GM19238 (cell line): ENCODE data around the gene TPH2.

Source experiments
- DNase-seq: peaks from one replicate; pipeline ENCODE4 v3.0.0; 2011; ENCODE audit warnings: low spot score; ENCODE audit not compliant: insufficient read length

TPH2 gene

DNA sequence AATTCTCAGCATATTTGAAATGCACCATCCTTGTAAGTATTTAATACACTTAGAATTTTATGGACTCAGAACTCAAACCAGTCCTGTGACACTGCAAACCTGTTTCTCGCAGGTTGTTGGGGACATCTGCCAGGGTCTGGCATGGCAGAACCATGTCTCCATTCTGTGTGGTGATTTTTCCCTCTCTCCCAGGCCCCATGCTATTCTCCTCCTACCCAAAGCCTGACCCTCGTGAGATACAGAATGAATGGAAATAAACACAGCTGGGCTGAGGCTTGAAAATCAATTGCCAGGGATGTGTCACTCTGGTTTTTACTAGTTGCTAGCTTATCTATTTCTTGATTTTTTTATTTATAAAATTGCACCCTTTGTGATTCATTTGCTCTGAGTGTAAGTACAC, 19.8 kb downstream of the TPH2 start:
- no peak for DNase-seq

DNA sequence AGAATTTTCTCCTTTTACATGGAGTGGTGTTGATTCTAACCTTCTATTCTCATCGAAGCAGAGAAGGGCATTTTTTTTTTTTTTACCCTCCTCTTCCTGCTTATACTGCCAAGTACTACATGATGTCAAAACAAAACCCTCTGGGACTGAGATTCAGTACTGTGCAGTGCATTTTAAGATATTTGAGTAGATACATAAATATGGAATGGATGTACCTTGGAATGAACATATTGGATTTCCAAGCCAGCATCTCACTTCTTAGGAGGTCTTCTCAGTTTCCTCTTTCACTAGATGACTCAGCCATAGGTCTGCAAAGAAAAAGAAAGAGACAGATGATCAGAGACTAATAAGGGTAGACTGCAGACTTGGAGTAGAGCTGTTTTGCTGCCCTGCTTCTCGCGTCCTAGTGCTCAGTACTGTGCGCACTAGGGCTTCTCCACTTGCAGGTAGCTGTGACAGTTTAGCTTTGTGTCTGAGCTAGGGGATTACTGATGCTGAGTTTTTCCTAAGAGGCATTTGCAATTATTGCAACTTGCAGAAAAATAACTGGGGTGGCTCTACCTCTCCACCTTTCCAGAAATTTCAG, 20.4 kb downstream of the TPH2 start:
- no peak for DNase-seq

DNA sequence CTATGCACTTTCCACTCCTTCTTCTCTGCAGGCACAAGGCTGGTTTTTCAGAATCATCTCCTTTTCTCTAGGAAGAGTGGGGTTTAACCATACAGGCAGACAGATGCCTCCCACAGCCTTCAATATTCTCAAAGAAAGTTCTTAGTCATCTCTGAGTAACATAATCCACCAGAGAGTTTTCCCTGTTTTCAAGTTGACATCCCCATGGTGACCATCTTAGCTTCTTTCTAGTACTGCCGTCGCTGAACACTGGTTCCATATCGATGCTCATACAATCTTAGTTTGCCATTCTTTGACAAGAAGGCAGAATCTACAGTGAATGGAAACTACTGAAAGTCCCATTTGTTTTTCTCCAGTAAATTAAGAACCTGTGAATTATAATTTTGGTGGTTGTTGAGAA, 28.6 kb downstream of the TPH2 start:
- no peak for DNase-seq

DNA sequence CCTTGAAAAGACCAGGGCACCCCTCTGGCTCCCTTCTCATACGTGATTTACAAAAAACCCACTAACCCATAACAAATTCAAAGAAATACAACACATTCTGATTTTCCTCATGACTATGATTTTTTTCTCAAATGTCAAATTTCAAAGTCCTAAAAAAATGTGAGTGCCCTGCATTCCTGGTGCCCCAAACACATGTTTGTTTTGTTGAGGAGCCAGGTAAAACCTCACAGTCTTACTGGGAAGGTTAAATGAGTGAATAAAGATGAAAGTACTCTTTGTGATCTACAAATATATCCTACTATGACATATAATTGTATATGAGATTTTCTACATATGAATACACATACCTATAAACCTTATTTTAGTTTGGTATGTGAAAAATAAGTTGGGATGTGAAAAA, 30.7 kb downstream of the TPH2 start:
- no peak for DNase-seq

DNA sequence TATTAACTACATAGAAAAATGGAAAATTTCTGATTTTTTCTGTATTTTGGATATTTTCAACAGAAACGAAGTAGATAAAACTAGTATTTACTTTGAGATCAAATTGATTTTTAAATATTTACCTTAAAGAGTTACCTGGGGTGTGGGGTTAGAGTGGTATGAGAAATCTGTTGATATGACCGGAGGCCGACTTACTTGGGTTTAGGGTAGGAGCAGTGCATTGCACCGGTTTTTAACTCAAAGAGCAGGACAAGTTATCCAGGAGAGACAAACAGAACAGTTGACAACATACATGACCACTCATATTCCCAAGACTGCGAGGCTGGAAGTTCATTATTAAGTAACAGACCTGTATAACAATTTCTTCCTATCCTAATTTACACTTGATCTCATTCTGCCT, 31.4 kb downstream of the TPH2 start:
- no peak for DNase-seq

DNA sequence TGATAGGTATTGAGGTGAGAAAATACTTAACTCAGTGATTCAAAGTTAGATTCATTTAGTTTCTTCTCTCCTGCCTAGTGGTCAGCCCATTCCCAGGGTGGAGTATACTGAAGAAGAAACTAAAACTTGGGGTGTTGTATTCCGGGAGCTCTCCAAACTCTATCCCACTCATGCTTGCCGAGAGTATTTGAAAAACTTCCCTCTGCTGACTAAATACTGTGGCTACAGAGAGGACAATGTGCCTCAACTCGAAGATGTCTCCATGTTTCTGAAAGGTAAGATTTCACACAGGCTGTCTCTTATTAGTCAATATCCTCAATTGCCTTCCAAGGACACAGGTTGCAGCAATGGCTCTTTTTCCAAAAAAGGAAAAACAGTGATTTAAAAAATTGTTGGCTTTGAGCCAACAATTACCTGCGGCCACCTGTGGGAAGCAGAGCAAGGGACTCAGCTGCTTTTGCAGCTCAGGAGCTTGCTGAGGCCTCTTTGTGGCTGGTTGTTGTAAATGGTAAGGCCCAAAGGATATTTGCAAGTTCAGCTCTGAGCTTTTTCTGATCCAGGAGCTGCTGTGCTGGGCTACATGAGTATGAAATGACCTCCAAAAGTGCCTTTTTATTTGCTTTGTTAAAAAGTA, 33.9 kb downstream of the TPH2 start:
- no peak for DNase-seq

DNA sequence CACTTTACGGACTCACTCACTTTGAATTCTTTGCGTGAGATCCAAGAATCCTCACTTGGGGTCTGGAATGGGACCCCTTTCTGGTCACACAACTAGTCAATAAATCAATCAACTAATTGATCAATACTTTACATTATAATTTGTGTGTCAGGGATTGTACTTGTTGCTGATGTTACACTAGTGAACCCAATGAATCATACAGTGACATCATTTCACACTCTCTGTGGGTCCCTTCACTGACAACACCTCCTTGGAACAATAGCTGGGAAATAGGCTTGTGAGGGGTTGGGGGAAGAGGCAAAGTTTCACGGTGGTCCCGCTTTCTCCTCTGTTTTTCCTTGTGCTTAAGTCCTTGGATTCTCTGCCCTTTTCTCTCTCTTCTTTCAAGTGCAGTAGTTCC, 35.0 kb downstream of the TPH2 start:
- DNase-seq = no peak

DNA sequence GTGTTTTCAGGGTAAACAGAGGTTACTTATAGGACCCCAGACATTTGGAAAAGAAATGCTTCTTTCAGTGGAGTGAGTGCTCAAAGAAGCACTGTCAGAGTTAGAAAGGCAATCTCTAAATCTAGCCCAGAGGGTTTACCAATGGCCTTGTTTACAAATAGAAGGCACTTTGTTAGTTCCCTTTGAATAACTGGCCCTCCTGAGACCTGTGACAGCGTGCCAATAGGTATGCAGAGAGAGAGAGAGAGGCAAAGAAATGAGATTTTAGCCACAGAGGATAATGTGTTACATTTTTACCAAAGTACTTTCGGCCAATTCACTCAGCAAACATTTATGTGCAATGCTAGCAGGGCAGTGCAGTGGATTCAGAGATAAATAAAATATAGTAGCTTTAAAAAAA, 41.9 kb downstream of the TPH2 start:
- DNase-seq = no peak

DNA sequence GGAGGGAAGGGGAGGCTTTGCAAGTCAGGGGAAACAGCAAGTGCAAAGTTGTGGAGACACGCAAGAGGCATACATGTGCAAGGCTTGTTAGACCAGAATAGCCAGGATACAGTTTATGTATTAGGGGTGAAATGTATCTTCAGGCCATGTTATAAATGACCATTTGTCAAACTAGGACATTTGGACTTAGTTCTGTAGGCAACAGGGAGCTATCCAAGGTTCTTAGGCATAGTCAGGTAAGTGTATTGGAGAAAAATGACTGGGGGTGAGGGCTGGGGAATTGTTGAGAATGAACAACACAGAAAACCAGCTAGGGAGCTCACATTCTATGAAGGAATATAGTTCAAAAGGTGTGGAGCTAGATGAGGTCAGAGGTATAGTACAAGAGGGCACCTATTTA, 42.5 kb downstream of the TPH2 start:
- DNase-seq = no peak

DNA sequence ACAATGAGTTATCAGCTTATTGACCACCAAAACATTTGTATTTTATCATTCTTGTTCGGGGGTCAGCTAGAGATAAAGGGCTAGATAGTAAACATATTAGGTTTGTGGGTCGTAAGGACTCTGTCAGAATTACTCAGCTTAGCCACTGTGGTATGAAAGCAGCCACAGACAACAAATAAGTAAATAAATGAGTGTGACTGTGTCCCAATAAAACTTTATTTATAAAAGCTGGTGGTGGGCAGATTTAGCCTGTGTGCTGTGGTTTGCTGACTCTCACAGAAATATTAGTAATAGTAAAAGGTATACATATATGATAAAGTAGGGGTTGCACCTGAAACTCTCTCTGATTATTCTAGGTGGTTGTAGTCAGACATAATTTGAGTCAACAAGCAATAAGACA, 56.1 kb downstream of the TPH2 start:
- no peak for DNase-seq

DNA sequence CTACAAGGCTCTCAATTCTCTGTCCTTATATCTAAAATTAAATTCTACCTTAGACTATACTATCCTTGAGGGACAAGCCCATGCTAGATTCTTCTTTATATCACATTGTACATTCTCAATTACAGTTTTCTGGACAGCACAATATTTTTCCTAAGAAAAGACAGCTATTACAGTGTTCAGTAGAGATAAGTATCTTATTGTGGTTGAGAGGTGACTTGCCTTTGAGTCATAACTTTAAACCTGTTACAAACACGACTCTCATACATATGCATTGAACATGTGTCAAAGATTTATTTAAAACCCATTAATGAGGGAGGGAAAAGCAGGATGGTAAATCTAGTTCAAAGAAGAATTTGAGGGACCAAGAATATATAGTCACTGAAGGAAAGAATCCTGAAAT, 61.1 kb downstream of the TPH2 start:
- no peak for DNase-seq

DNA sequence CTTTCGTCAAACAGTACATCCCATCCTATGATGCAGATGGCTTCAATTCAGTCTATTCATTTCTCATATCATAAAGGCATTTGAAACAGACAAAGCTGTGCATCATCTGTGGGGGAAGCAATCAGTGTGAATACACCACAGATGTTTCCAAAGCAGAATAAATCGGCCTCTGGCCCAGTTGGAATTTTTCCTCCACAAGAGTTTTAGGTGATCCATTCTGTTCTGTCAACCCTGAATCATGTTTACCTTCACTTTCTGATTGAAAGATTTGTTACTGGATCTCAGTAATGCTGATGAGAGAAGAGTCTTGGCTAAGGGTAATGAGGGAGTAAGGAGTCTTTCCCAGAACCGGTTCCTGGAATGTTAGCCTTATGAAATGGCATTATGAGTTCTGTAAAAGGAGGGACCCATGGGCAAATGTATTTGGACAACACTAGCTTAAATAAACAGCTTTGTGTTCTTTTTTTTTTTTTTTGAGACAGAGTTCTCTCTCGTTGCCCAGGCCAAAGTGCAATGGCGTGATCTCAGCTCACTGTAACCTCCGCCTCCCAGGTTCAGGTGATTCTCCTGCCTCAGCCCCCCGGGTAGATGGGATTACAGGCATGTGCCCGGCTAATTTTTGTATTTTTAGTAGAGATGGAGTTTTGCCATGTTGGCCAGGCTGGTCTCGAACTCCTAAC, 62.5 kb downstream of the TPH2 start:
- DNase-seq = no peak

DNA sequence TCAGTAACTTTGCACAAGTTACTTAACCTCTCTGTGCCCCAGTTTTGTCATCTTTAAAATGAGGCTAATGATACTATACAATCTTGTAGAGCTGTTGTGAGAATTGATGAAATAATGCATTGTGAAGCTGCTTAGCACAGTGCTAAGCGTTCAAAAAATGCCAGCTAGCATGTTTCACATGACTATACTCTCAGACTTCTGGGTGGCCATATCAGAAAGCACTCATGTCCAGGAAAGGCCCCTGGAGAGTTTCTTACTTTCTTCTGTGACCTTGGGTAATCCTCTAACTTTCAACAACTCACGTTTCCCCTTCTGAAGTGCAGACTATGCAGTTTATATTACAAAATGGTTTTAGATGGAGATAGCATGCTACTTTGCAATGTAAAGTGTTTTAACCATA, 68.1 kb downstream of the TPH2 start:
- DNase-seq = no peak

DNA sequence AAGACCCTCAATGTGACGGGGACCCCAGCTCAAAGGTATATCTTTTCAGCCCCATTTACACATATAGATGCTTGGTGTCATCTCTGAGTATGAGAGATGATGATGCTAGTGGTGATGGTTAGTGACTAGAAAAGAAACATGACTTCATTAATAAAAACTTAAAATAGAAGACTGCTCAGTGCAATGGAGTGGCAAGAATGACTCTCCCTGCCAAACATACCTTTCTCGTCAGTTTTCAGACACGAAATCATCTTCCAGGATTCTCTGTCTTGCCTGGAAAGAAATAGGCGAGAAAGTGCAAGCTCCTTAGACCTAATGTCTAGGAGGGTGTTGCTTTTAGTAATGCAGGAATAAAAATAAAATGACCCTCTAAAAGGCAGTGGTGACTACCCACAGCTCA, 71.7 kb downstream of the TPH2 start:
- DNase-seq = no peak

DNA sequence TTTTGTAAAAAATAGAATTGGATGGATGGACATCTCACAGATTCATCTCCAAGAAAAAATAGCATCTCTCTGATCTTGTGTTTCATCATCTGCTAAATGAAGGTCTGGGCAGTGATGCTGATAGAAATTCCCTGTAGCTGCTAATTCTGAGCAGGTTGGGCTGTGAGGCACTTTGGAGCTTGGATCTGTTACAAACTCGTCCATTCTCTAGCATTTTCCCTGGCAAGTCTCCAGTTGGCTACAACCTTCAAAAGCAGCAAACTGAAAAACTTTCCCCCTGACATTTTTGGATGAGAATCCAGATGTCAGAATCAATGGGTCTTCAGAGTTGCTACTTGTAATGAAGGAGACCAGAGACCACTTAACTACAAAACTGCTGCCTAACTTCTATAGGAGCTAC, 72.7 kb downstream of the TPH2 start:
- DNase-seq = no peak

DNA sequence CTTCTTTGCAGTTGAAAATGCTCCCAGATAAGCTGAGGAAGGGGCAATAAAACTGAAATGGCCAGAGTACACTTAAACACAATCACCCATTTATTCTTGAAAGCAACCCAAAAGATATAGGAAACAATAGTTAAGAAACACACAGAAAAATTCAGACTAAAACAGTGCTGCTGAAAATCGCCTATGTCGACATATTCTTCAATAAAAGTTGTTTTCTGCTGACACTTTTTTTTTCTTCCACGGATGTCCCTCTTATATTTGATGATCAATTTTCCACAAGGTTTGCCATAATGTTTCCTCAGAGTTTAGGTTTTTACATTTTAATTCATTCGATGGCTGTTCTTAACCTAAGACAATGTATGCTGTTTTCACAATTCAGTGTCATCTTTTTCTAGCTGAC, 74.2 kb downstream of the TPH2 start:
- DNase-seq = no peak

DNA sequence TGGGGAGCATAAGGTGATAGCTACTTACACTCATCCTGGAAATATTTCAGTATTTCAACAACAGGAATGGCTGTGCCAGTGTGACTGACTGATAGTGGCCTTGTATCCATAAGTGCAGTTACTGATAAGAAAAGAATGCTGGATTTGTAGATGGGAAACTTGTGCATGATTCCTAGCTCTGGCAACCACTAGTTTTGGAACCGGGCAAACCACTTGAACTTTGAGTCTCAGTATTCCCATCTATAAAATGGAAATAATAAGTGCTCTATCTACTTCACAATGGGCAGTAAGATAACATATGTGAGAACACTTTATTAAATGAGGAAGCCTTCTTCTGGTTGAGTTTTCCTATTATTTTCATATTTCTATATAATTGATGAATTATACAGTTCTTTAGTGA, 77.2 kb downstream of the TPH2 start:
- no peak for DNase-seq

DNA sequence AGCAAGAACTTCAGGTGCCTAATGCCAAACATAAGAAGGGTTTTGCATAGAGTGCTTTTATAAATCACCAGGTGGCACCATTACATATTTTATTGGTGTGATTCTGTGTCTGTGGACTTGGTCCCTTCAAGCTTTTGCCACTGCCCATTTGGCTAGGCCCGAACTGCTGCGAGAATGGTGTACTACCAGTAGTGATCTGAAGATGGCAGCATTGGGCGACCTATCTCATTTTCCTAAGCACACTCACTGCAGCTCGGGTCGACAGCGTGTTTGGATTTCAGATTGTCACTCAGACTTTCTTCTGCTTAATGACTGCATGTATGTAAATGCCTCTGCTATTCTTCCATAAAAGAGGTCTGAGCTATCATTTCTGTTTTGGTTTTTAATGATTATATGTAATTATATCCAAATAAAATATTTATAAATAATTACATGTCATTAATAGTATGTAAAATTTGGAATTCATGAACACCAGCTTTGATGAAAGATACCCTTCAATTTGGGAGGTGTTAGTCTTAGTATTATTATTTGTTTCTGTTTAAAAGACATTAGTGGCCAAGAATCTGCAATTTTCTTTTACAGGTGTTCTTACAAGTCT, 78.5 kb downstream of the TPH2 start:
- peak; percentile 25 for DNase-seq

DNA sequence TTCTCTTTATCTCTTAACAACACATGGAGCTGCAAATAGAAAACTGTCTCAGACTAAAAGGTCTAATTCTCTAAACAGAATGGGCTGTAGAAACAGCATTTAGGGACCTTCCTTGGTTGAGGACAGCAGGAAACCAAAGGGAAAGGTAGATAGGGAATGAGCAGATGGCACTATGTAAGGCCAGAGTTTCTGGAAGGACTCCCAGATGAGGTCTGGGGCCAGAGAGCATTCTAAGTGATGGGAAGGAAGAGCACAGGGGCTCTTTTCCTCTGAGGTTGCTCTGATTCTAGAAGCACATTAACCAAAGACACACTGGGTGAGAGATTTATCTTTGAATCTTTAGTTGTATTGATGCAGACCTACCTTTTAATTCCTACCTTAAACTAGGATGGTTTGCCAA, 79.4 kb downstream of the TPH2 start:
- no peak for DNase-seq

DNA sequence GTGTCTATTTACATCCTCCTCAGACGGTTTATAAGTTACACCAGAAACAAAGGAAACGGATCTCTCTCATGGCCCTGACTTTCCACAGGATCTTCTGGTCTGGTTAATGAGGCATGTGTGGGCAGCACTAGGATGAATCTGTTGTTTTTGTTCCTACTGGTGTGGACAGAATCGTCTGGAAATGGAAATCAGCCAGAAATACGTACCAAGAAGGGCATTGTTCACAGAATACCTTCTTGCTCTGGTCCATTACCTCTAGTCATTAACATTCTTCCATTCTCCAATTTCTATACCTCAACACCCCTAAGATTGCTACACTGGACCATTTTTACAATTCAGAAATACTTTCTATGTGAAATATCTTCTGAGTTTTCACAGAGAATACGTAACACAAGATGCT, 86.0 kb downstream of the TPH2 start:
- no peak for DNase-seq

DNA sequence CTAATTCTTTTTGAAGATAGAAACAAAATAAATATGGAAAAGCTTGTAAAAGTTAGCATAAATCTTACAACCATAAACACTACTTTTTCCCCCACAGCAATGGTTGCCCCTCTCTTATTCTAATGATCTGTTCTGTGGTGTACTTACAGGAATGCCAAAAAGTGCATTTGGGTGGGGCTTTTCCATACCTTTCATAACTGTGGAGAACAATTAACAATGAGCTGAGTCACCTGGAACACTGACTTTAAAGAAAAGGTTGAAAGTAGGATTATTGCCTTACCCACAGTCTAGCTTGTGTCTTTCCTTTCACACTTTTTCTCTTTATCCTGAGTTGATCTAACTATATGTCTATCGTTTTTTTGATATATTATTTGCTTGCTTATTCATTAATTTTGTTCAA, 86.9 kb downstream of the TPH2 start:
- DNase-seq = no peak

DNA sequence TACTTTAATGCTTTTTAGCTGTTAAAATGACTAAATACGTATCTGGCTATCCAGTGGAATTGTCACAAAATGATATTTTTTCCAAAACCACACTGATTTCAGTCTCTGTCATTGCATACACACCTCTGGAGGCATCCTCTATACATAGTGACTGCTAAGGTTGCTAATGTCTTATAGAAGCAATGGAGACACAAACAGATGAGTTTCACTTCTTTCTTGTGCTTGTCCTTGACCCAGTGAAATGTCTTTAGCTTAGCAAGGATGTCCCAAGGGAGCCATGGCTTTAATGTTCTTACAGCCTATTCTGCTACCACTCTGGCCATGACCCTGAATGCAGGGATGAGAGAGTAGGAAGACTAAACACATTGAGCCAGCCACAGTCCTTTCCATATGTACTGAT, 90.3 kb downstream of the TPH2 start:
- DNase-seq = no peak

DNA sequence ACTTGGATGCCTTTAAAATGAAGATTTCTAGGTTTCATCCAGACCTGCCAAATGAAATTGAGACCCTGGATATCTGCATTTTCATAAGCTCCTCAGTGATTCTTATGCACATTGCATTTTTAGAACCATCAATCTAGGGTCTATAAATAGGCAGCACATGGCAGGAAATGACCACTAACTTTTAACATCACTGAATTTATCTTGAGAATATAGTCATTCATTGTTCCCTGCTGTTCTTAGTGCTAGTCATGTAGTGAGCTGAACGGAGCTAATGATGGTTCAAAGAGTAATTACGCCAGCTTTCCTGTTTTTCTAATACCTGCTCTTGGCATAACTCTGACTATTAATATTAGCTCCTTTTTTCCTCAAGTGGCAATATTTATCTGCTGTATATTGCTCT, 91.6 kb downstream of the TPH2 start:
- DNase-seq = no peak
